ENCODE results near the gene RAB12. TPM values are rescaled to one million over a fixed set of nuclear protein-coding genes. Genes with fewer than 3 reads are reported as not detected.

RAB12 gene
- total and polyA plus RNA-seq, 2 of the 8 experiments (the other 6 are each of a cell fraction or from before 2014, with no cell fraction given), result 19.7 to 45.9 TPM

- no peak overlapping the region for H3K23ac ChIP-seq (ENCODE audit: insufficient read length)
- peak overlapping the region; percentile 12 for H4K91ac ChIP-seq (replicated peaks; ENCODE audit: insufficient read length, low read length)
- H3K4me3 ChIP-seq (ENCODE audit: extremely low read depth in 1 of 4, insufficient read depth in 2 of 4, low read depth in 3 of 4, low read length in 4 of 4), result no peak overlapping the region
- H2BK20ac ChIP-seq (ENCODE audit: low read length), result no peak overlapping the region
- H3K14ac ChIP-seq (ENCODE audit: insufficient read length), result no peak overlapping the region
- no peak overlapping the region for H3K4me2 ChIP-seq (ENCODE audit: insufficient read depth in 1 of 2, low read depth in 2 of 2, low read length in 2 of 2)
- no peak overlapping the region for H3K56ac ChIP-seq (replicated peaks; ENCODE audit: insufficient read length, low read depth, low read length)
- H2BK15ac ChIP-seq (ENCODE audit: low read length), result no peak overlapping the region
- no peaks in the 10 kb centered on the region for H3K9me3 ChIP-seq (ENCODE audit: insufficient read depth in 2 of 2, low read depth in 1 of 2, low read length in 1 of 2)
- H2BK120ac ChIP-seq (replicated peaks; ENCODE audit: low read depth, low read length), result no peak overlapping the region
- no peak overlapping the region for H4K5ac ChIP-seq (ENCODE audit: insufficient read length, low read depth, low read length)
- no peak overlapping the region; the same call in 1 of the 2 replicates for H2BK5ac ChIP-seq (ENCODE audit: low read depth, low read length)
- no peak overlapping the region; the same call in 1 of the 2 replicates for H4K8ac ChIP-seq (ENCODE audit: extremely low read depth, insufficient read depth, low read length)
- WGBS, 2 experiments (ENCODE audit: extremely low coverage in 1 of 2, insufficient coverage in 1 of 2, insufficient read length in 1 of 2, insufficient replicate concordance in 2 of 2, low coverage in 1 of 2, low lambda C conversion rate in 2 of 2, missing lambda C conversion rate in 1 of 2), result 91% methylated on average over 5 of the region's 5 CpGs; no CpG with 5 or more reads in 1 of the 2 experiments
- H3K4me1 ChIP-seq (replicated peaks in 1 of 4; ENCODE audit: control insufficient read depth in 3 of 4, insufficient read depth in 4 of 4, low read length in 3 of 4), result peaks cover 8 to 34% (median 24%) of the 10 kb centered on the region in 4 experiments
- no peak overlapping the region for H2AFZ ChIP-seq (ENCODE audit: low read length)
- DNase-seq (ENCODE audit: low read depth in 1 of 2, low spot score in 2 of 2) (no peak), FAIRE-seq (no peak)
- H3K23me2 ChIP-seq (ENCODE audit: low read depth, low read length), result no peaks in the 10 kb centered on the region
- no peaks in the 10 kb centered on the region for H3K36me3 ChIP-seq (ENCODE audit: control insufficient read depth in 2 of 4, insufficient read depth in 4 of 4, low read length in 3 of 4)
- peaks cover 44 to 88% of the 10 kb centered on the region in 2 experiments for H3K79me2 ChIP-seq (ENCODE audit: control insufficient read depth in 1 of 2, insufficient read depth in 2 of 2, low read length in 2 of 2)
- ChIA-PET POLR2A (ENCODE audit: partially characterized antibody) (no interaction called here), CTCF (ENCODE audit: partially characterized antibody) (no interaction called here)
- no peak overlapping the region for H3K27ac ChIP-seq (ENCODE audit: low read depth, low read length)
- no peak overlapping the region for H3K9ac ChIP-seq (replicated peaks in 1 of 4; ENCODE audit: extremely low read depth in 1 of 4, low read depth in 3 of 4, low read length in 3 of 4)
- no peak overlapping the region for H2BK12ac ChIP-seq (ENCODE audit: low read depth, low read length)
- H3K18ac ChIP-seq (ENCODE audit: extremely low read depth, low read length), result no peak overlapping the region
- no peaks in the 10 kb centered on the region for H3K27me3 ChIP-seq (replicated peaks in 1 of 4; ENCODE audit: control insufficient read depth in 3 of 4, extremely low read depth in 1 of 4, insufficient read depth in 3 of 4, low read length in 3 of 4)
- H4K20me1 ChIP-seq (replicated peaks in 1 of 2; ENCODE audit: control insufficient read depth in 1 of 2, insufficient read depth in 2 of 2, low read length in 2 of 2), result peaks cover 7 to 9% of the 10 kb centered on the region in 2 experiments
- H3K79me1 ChIP-seq (ENCODE audit: low read depth, low read length), result peaks cover 6% of the 10 kb centered on the region
- no peak overlapping the region; the same call in 1 of the 2 replicates for H2AK5ac ChIP-seq (ENCODE audit: low read depth, low read length)
- H3K4ac ChIP-seq (replicated peaks; ENCODE audit: insufficient read length, low read depth, low read length), result no peak overlapping the region
- TF ChIP-seq NRF1 (IDR thresholded peaks at IDR 0.05; ENCODE audit: low read depth, low read length) (no peak), CEBPB (IDR thresholded peaks at IDR 0.05; ENCODE audit: low read depth, low read length) (no peak), PHF8 (conservative IDR thresholded peaks at IDR 0.05; ENCODE audit: low read depth, low read length) (no peak), YY1 (IDR thresholded peaks at IDR 0.05; ENCODE audit: low read depth, low read length) (no peak), KDM4A (IDR thresholded peaks at IDR 0.05; ENCODE audit: low read depth, low read length, severe bottlenecking) (no peak), EGR1 (IDR thresholded peaks at IDR 0.05; ENCODE audit: borderline replicate concordance, low read depth, low read length) (no peak), ASH2L (IDR thresholded peaks at IDR 0.05; ENCODE audit: low read length) (no peak), POU5F1 (IDR thresholded peaks at IDR 0.05; ENCODE audit: low read depth, low read length) (no peak), SP4 (IDR thresholded peaks at IDR 0.05; ENCODE audit: low read length) (no peak), HDAC6 (IDR thresholded peaks at IDR 0.05; ENCODE audit: low read depth, low read length) (no peak), TAF1 (IDR thresholded peaks at IDR 0.05; ENCODE audit: low read depth, low read length) (no peak)
Observed at GRCh38 chr18:8617907-8618306, 8.7 kb downstream of the RAB12 start.
